ENCODE data around the gene KLF4. TPM values are rescaled to one million over a fixed set of nuclear protein-coding genes. Genes with fewer than 3 reads are reported as not detected.

Gene KLF4
- polyA plus RNA-seq, 1 donor from 2014 or later: 0.92 TPM

DNA sequence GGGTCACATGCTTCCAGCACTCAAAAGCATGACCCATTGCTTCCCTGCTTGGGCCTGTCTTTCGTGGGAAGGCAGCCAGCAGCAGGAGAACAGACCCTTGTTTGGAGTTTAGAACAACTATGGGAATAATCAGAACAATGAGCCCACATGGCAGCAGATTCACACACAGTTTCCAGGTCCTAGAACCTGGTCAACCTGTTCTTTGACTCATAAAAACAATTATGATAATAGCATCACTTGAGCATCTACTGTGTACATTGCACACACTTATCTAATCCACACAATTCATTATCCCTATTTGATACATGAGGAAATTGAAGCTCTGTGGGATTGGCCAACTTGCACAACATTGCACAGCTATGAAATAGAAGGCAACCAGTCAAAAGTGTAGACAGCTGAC is 41.7 kb downstream of the KLF4 start:
- H3K27me3 ChIP-seq (ENCODE audit: insufficient read depth, low read depth, low read length): no peaks in the 10 kb centered on the region
- H3K9me3 ChIP-seq (ENCODE audit: low read length): no peaks in the 10 kb centered on the region
- H4K20me1 ChIP-seq (ENCODE audit: insufficient read depth): no peaks in the 10 kb centered on the region
- H3K36me3 ChIP-seq (ENCODE audit: insufficient read depth, low read length): no peaks in the 10 kb centered on the region
- no peaks in the 10 kb centered on the region for H3K9me2 ChIP-seq (ENCODE audit: insufficient read depth, low read length)
- no peaks in the 10 kb centered on the region for H3F3A ChIP-seq (ENCODE audit: insufficient read depth, low read length, poor library complexity, severe bottlenecking)
- H3K79me2 ChIP-seq (replicated peaks; ENCODE audit: insufficient read depth, low read length): no peaks in the 10 kb centered on the region
- H2AFZ ChIP-seq (ENCODE audit: low read depth, low read length): no peak overlapping the region
- no peak overlapping the region for H3K4me2 ChIP-seq (ENCODE audit: low read length)
- H3K27ac ChIP-seq (ENCODE audit: low read length): no peak overlapping the region
- TF ChIP-seq SMC3 (conservative IDR thresholded peaks at IDR 0.05; ENCODE audit: poor library complexity) (no peak), EZH2 (IDR thresholded peaks at IDR 0.05; ENCODE audit: borderline replicate concordance, insufficient read depth, low read length, poor library complexity, severe bottlenecking) (no peak), MXI1 (conservative IDR thresholded peaks at IDR 0.05; ENCODE audit: poor library complexity, severe bottlenecking) (no peak)
- H3K9ac ChIP-seq (ENCODE audit: low read length): no peak overlapping the region
- H3K4me3 ChIP-seq (ENCODE audit: low read length): no peak overlapping the region

GRCh38 chr9:107447081-107447480 is 42.5 kb downstream of the KLF4 start:
- H3K4me3 ChIP-seq (ENCODE audit: low read length): no peak overlapping the region
- H3K9me3 ChIP-seq (ENCODE audit: low read length): no peaks in the 10 kb centered on the region
- no peaks in the 10 kb centered on the region for H3K9me2 ChIP-seq (ENCODE audit: insufficient read depth, low read length)
- no peak overlapping the region for H3K9ac ChIP-seq (ENCODE audit: low read length)
- no peaks in the 10 kb centered on the region for H4K20me1 ChIP-seq (ENCODE audit: insufficient read depth)
- H3K27me3 ChIP-seq (ENCODE audit: insufficient read depth, low read depth, low read length): no peaks in the 10 kb centered on the region
- H3K36me3 ChIP-seq (ENCODE audit: insufficient read depth, low read length): no peaks in the 10 kb centered on the region
- no peak overlapping the region for H2AFZ ChIP-seq (ENCODE audit: low read depth, low read length)
- no peak overlapping the region for H3K27ac ChIP-seq (ENCODE audit: low read length)
- no peak overlapping the region for H3K4me2 ChIP-seq (ENCODE audit: low read length)
- no peak for TF ChIP-seq RAD21 (conservative IDR thresholded peaks at IDR 0.05)
- no peak for TF ChIP-seq EP300 (conservative IDR thresholded peaks at IDR 0.05; ENCODE audit: poor library complexity, severe bottlenecking)
- no peak for TF ChIP-seq TAF1 (IDR thresholded peaks at IDR 0.05; ENCODE audit: low read depth)
- no peak for TF ChIP-seq SMC3 (conservative IDR thresholded peaks at IDR 0.05; ENCODE audit: poor library complexity)
- TF ChIP-seq MXI1 (conservative IDR thresholded peaks at IDR 0.05; ENCODE audit: poor library complexity, severe bottlenecking): no peak
- TF ChIP-seq, protein P1, sequence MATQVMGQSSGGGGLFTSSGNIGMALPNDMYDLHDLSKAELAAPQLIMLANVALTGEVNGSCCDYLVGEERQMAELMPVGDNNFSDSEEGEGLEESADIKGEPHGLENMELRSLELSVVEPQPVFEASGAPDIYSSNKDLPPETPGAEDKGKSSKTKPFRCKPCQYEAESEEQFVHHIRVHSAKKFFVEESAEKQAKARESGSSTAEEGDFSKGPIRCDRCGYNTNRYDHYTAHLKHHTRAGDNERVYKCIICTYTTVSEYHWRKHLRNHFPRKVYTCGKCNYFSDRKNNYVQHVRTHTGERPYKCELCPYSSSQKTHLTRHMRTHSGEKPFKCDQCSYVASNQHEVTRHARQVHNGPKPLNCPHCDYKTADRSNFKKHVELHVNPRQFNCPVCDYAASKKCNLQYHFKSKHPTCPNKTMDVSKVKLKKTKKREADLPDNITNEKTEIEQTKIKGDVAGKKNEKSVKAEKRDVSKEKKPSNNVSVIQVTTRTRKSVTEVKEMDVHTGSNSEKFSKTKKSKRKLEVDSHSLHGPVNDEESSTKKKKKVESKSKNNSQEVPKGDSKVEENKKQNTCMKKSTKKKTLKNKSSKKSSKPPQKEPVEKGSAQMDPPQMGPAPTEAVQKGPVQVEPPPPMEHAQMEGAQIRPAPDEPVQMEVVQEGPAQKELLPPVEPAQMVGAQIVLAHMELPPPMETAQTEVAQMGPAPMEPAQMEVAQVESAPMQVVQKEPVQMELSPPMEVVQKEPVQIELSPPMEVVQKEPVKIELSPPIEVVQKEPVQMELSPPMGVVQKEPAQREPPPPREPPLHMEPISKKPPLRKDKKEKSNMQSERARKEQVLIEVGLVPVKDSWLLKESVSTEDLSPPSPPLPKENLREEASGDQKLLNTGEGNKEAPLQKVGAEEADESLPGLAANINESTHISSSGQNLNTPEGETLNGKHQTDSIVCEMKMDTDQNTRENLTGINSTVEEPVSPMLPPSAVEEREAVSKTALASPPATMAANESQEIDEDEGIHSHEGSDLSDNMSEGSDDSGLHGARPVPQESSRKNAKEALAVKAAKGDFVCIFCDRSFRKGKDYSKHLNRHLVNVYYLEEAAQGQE (IDR thresholded peaks at IDR 0.05; ENCODE audit: borderline replicate concordance): no peak
- TF ChIP-seq, protein P2, sequence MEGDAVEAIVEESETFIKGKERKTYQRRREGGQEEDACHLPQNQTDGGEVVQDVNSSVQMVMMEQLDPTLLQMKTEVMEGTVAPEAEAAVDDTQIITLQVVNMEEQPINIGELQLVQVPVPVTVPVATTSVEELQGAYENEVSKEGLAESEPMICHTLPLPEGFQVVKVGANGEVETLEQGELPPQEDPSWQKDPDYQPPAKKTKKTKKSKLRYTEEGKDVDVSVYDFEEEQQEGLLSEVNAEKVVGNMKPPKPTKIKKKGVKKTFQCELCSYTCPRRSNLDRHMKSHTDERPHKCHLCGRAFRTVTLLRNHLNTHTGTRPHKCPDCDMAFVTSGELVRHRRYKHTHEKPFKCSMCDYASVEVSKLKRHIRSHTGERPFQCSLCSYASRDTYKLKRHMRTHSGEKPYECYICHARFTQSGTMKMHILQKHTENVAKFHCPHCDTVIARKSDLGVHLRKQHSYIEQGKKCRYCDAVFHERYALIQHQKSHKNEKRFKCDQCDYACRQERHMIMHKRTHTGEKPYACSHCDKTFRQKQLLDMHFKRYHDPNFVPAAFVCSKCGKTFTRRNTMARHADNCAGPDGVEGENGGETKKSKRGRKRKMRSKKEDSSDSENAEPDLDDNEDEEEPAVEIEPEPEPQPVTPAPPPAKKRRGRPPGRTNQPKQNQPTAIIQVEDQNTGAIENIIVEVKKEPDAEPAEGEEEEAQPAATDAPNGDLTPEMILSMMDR (IDR thresholded peaks at IDR 0.05; ENCODE audit: poor library complexity, severe bottlenecking): no peak
- H3K79me2 ChIP-seq (replicated peaks; ENCODE audit: insufficient read depth, low read length): no peaks in the 10 kb centered on the region
- no peaks in the 10 kb centered on the region for H3F3A ChIP-seq (ENCODE audit: insufficient read depth, low read length, poor library complexity, severe bottlenecking)

DNA sequence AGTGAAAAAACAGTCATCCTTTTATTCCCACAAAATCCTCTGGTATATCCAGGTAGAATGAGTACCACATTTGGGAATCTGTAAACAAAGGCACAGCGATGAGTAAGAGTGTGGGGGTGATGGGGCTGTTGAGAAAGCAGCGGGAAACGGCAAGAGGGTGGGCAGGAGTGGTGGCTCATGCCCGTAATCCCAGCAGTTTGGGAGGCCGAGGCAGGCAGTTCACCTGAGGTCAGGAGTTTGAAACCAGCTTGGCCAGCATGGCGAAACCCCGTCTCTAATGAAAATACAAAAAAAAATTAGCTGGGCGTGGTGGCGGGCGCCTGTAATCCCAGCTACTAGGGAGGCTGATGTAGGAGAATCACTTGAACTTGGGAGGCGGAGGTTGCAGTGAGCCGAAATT is 43.1 kb downstream of the KLF4 start:
- H3K27me3 ChIP-seq (ENCODE audit: insufficient read depth, low read depth, low read length): no peaks in the 10 kb centered on the region
- H3K79me2 ChIP-seq (replicated peaks; ENCODE audit: insufficient read depth, low read length): no peaks in the 10 kb centered on the region
- H3K4me3 ChIP-seq (ENCODE audit: low read length): no peak overlapping the region
- no peaks in the 10 kb centered on the region for H3F3A ChIP-seq (ENCODE audit: insufficient read depth, low read length, poor library complexity, severe bottlenecking)
- no peak overlapping the region for H3K9ac ChIP-seq (ENCODE audit: low read length)
- no peaks in the 10 kb centered on the region for H3K9me3 ChIP-seq (ENCODE audit: low read length)
- no peaks in the 10 kb centered on the region for H4K20me1 ChIP-seq (ENCODE audit: insufficient read depth)
- no peaks in the 10 kb centered on the region for H3K36me3 ChIP-seq (ENCODE audit: insufficient read depth, low read length)
- H3K4me2 ChIP-seq (ENCODE audit: low read length): no peak overlapping the region
- no peak overlapping the region for H3K27ac ChIP-seq (ENCODE audit: low read length)
- H3K9me2 ChIP-seq (ENCODE audit: insufficient read depth, low read length): no peaks in the 10 kb centered on the region
- TF ChIP-seq POLR2AphosphoS5 (IDR thresholded peaks at IDR 0.05) (no peak), EP300 (conservative IDR thresholded peaks at IDR 0.05; ENCODE audit: poor library complexity, severe bottlenecking) (no peak), TAF1 (IDR thresholded peaks at IDR 0.05; ENCODE audit: low read depth) (no peak), MXI1 (conservative IDR thresholded peaks at IDR 0.05; ENCODE audit: poor library complexity, severe bottlenecking) (no peak), SMC3 (conservative IDR thresholded peaks at IDR 0.05; ENCODE audit: poor library complexity) (no peak)
- TF ChIP-seq, protein P1 (IDR thresholded peaks at IDR 0.05; ENCODE audit: borderline replicate concordance): no peak
- TF ChIP-seq, protein P2 (IDR thresholded peaks at IDR 0.05; ENCODE audit: poor library complexity, severe bottlenecking): no peak
- no peak overlapping the region for H2AFZ ChIP-seq (ENCODE audit: low read depth, low read length)
